ENCODE results near the gene CRKL.

Gene CRKL

GRCh38 chr22:20955548-20955947 is 38.3 kb downstream of the CRKL start:
- H3K4me3 ChIP-seq (ENCODE audit: low read depth, low read length) = no peak overlapping the region
- DNase-seq (ENCODE audit: low read depth) = peak; percentile 31
- TF ChIP-seq, protein P1, sequence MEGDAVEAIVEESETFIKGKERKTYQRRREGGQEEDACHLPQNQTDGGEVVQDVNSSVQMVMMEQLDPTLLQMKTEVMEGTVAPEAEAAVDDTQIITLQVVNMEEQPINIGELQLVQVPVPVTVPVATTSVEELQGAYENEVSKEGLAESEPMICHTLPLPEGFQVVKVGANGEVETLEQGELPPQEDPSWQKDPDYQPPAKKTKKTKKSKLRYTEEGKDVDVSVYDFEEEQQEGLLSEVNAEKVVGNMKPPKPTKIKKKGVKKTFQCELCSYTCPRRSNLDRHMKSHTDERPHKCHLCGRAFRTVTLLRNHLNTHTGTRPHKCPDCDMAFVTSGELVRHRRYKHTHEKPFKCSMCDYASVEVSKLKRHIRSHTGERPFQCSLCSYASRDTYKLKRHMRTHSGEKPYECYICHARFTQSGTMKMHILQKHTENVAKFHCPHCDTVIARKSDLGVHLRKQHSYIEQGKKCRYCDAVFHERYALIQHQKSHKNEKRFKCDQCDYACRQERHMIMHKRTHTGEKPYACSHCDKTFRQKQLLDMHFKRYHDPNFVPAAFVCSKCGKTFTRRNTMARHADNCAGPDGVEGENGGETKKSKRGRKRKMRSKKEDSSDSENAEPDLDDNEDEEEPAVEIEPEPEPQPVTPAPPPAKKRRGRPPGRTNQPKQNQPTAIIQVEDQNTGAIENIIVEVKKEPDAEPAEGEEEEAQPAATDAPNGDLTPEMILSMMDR (IDR thresholded peaks at IDR 0.05; ENCODE audit: insufficient read depth, low read depth, low read length, missing control alignments) = no peak

- DNase-seq (ENCODE audit: low read depth) = no peak
- peak overlapping the region; percentile 66 for H3K4me3 ChIP-seq (ENCODE audit: low read depth, low read length)
- TF ChIP-seq, protein P1 (IDR thresholded peaks at IDR 0.05; ENCODE audit: insufficient read depth, low read depth, low read length, missing control alignments) = no peak
Observed at GRCh38 chr22:20956258-20957101, 39.3 kb downstream of the CRKL start.

- H3K4me3 ChIP-seq (ENCODE audit: low read depth, low read length) = peak overlapping the region; percentile 66
- TF ChIP-seq, protein P1 (IDR thresholded peaks at IDR 0.05; ENCODE audit: insufficient read depth, low read depth, low read length, missing control alignments) = no peak
- peak; percentile 20 for DNase-seq (ENCODE audit: low read depth)
Observed at GRCh38 chr22:20957102-20957682, 40.0 kb downstream of the CRKL start.

DNA sequence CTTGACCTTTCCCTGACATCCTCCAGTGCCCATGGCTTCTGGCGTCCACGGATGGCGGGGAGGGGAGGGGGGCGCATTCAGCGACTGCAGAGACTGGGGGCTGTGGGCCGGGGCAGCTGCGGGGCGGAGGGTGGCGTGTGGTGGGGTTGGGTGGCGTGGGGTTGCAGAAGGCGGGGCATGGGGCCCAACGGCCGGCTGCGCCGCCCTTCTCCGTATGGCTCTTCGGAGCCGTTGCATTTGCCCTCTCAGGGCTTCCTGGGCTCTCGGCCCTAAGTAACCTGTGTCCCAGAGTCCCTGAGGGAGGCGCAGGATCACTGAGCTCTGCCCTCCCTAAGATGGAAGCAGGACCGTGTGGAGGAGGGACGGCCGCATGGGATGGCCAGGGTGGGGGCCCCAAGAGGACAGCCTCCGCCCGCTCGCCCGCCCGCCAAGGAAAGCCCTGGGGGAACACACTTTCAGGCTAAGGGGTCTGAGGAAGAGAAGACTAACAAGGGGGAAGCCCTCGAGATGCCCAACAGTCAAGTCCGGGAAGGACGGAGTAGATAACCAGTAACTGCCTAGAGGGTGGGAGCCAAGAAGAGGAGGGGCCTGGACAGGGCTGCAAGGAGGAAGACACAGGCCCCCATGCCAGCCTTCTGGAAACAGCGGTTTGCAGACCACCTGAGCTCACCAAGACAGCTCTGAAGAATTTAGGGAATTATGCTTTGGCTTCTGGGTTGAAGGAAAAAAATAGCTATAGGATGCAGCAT is 40.6 kb downstream of the CRKL start:
- TF ChIP-seq, protein P1 (IDR thresholded peaks at IDR 0.05; ENCODE audit: insufficient read depth, low read depth, low read length, missing control alignments) = no peak
- peak overlapping the region; percentile 66 for H3K4me3 ChIP-seq (ENCODE audit: low read depth, low read length)
- peak; percentile 57 for DNase-seq (ENCODE audit: low read depth)

- TF ChIP-seq, protein P1 (IDR thresholded peaks at IDR 0.05; ENCODE audit: insufficient read depth, low read depth, low read length, missing control alignments) = no peak
- DNase-seq (ENCODE audit: low read depth) = no peak
- no peak overlapping the region for H3K4me3 ChIP-seq (ENCODE audit: low read depth, low read length)
Observed at GRCh38 chr22:20959578-20960461, 42.6 kb downstream of the CRKL start.

DNA sequence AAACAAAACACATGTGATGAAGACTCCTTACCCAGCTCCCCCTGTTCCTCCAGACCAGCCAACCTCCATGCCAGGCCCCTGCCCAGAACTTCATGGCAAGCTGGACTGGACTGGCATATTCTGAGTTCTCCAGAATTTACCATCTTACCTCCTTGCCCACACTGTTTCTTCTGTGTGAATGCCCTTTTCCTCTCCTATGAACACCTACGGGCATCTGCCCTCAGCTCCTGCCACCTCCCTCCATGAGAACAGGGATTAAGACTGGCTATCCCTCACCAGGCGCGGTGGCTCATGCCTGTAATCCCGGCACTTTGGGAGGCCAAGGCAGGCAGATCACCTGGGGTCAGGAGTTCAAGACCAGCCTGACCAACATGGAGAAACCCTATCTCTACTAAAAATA is 43.4 kb downstream of the CRKL start:
- TF ChIP-seq, protein P1 (IDR thresholded peaks at IDR 0.05; ENCODE audit: insufficient read depth, low read depth, low read length, missing control alignments) = no peak
- H3K4me3 ChIP-seq (ENCODE audit: low read depth, low read length) = no peak overlapping the region
- no peak for DNase-seq (ENCODE audit: low read depth)
